Measurements from ENCODE around the gene LSG1. TPM values are rescaled to one million over a fixed set of nuclear protein-coding genes. Genes with fewer than 3 reads are reported as not detected.

Gene LSG1
- total RNA-seq, 6 experiments from 2014 or later, result 13.7 to 23.2 (median 18.0) TPM

GRCh38 chr3:194659778-194660177, 12.2 kb downstream of the LSG1 start:
- Histone ChIP-seq H3K27me3 (no peaks in the 10 kb centered on the region), H3K9me3 (no peaks in the 10 kb centered on the region), H3K27ac (no peak overlapping the region), H3K4me3 (no peak overlapping the region), H3K36me3 (peaks cover 0 to 50% (median 23%) of the 10 kb centered on the region in 4 donors), H3K4me1 (no peaks in the 10 kb centered on the region)
- WGBS (ENCODE audit: insufficient coverage, low coverage, low lambda C conversion rate, missing lambda C conversion rate), result 77% methylated on average over 6 of the region's 7 CpGs
- no peak for ATAC-seq
- no peak for TF ChIP-seq POLR2A (IDR thresholded peaks at IDR 0.05)
- TF ChIP-seq, protein P1, sequence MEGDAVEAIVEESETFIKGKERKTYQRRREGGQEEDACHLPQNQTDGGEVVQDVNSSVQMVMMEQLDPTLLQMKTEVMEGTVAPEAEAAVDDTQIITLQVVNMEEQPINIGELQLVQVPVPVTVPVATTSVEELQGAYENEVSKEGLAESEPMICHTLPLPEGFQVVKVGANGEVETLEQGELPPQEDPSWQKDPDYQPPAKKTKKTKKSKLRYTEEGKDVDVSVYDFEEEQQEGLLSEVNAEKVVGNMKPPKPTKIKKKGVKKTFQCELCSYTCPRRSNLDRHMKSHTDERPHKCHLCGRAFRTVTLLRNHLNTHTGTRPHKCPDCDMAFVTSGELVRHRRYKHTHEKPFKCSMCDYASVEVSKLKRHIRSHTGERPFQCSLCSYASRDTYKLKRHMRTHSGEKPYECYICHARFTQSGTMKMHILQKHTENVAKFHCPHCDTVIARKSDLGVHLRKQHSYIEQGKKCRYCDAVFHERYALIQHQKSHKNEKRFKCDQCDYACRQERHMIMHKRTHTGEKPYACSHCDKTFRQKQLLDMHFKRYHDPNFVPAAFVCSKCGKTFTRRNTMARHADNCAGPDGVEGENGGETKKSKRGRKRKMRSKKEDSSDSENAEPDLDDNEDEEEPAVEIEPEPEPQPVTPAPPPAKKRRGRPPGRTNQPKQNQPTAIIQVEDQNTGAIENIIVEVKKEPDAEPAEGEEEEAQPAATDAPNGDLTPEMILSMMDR (IDR thresholded peaks at IDR 0.05), result no peak
- DNase-seq, result no peak
- intact Hi-C loops (cut with DNase I), result no loop called here

- peak overlapping the region in 2 of 3 donors; percentile 13 to 23 for H3K27ac ChIP-seq
- ATAC-seq (peak; percentile 38 to 72 (median 53)), DNase-seq (no peak)
- no peaks in the 10 kb centered on the region for H3K4me1 ChIP-seq
- no peak for TF ChIP-seq POLR2A (IDR thresholded peaks at IDR 0.05)
- TF ChIP-seq, protein P1 (IDR thresholded peaks at IDR 0.05), result no peak
- intact Hi-C loops (cut with DNase I), result no loop called here
- no peak overlapping the region for H3K4me3 ChIP-seq
- 67% methylated on average over 5 of the region's 5 CpGs for WGBS (ENCODE audit: insufficient coverage, low coverage, low lambda C conversion rate, missing lambda C conversion rate)
- H3K27me3 ChIP-seq, result no peaks in the 10 kb centered on the region
- H3K36me3 ChIP-seq, result peaks cover 0 to 49% (median 27%) of the 10 kb centered on the region in 4 donors
- H3K9me3 ChIP-seq, result no peaks in the 10 kb centered on the region
Observed at GRCh38 chr3:194658477-194659242, 13.3 kb downstream of the LSG1 start.

GRCh38 chr3:194657439-194657838, 14.6 kb downstream of the LSG1 start:
- intact Hi-C loops (cut with DNase I), result no loop called here
- no peaks in the 10 kb centered on the region for H3K27me3 ChIP-seq
- no peak overlapping the region for H3K27ac ChIP-seq
- H3K9me3 ChIP-seq, result no peaks in the 10 kb centered on the region
- H3K4me1 ChIP-seq, result no peaks in the 10 kb centered on the region
- no peak overlapping the region for H3K4me3 ChIP-seq
- ATAC-seq (no peak), DNase-seq (no peak)
- WGBS (ENCODE audit: insufficient coverage, low coverage, low lambda C conversion rate, missing lambda C conversion rate), result 77% methylated on average over 7 of the region's 7 CpGs
- peaks cover 0 to 55% (median 27%) of the 10 kb centered on the region in 4 donors for H3K36me3 ChIP-seq
- no peak for TF ChIP-seq POLR2A (IDR thresholded peaks at IDR 0.05)
- TF ChIP-seq, protein P1 (IDR thresholded peaks at IDR 0.05), result no peak

DNA sequence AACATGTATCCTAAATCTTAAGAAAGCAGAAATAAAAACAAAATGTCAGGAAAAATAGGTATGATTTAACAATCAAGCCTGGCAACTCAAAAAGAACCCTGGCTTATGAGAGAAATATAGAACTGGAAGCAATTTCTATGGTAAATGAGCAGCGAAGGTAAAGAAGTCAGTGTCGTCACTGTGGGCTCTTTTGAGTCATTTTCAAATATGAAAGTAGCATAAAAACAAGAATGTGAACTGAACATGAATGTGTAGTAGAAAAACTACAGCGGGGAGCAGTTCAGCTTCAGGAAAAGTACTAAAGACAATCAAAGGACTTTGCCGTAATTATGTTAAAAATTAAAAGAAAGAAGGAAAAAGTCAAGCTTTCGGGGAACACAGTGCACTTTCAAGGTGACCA, 17.5 kb downstream of the LSG1 start:
- no peak overlapping the region for H3K27ac ChIP-seq
- 90% methylated on average over 5 of the region's 5 CpGs for WGBS (ENCODE audit: insufficient coverage, low coverage, low lambda C conversion rate, missing lambda C conversion rate)
- no peaks in the 10 kb centered on the region for H3K4me1 ChIP-seq
- no peak for ATAC-seq
- TF ChIP-seq, protein P1 (IDR thresholded peaks at IDR 0.05), result no peak
- no peak for TF ChIP-seq POLR2A (IDR thresholded peaks at IDR 0.05)
- intact Hi-C loops (cut with DNase I), result no loop called here
- H3K9me3 ChIP-seq, result no peaks in the 10 kb centered on the region
- no peaks in the 10 kb centered on the region for H3K27me3 ChIP-seq
- H3K36me3 ChIP-seq, result peaks cover 3 to 67% (median 27%) of the 10 kb centered on the region in 4 donors
- no peak for DNase-seq
- no peak overlapping the region for H3K4me3 ChIP-seq

Data from right lobe of liver (tissue), 6 donors.